Panc1 (cell line): ENCODE measurements around the gene GUCD1.

Experiments used
- CTCF ChIP-seq: fragments of 450-650 bp; IDR thresholded peaks from 2 replicates; pipeline ENCODE4 v1.5.1; 2017; ENCODE audit warnings: mild to moderate bottlenecking
- POLR2AphosphoS5 ChIP-seq: IDR thresholded peaks from 2 replicates; pipeline ENCODE4 v1.6.1; 2012; ENCODE audit warnings: mild to moderate bottlenecking, low read depth, low read length, moderate library complexity
- SIN3A ChIP-seq: IDR thresholded peaks from 2 replicates; pipeline ENCODE4 v1.6.1; 2012; ENCODE audit warnings: low read depth, mild to moderate bottlenecking, low read length, moderate library complexity, borderline replicate concordance; ENCODE audit not compliant: insufficient read depth
- TF ChIP-seq, protein P1 (sequence below), 2 experiments: IDR thresholded peaks; 2 replicates each; pipeline ENCODE4 v1.6.1; 2011 to 2012; ENCODE audit warnings: low read depth in 2 of 2, control low read depth in 1 of 2, low read length in 1 of 2, mild to moderate bottlenecking in 1 of 2, moderate library complexity in 1 of 2; ENCODE audit not compliant: insufficient read depth in 1 of 2

DNA sequence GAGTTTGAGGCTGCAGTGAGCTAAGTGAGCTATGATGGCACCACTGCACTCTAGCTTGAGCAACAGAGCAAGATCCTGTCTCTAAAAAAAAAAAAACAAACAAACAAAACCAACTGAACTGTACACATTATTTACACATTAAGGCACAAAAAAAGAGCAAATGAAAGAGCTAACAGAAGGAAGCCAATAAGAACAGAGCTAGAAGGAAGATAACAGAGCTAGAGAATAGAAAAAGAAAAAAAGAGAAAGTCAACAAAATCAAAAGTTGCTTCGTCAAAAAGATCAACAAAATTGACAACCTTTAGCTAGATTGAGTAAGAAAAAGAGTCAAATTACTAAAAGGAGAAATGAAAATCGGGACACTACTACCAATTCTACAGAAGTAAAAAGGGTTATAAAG, 25.0 kb downstream of the GUCD1 start:
- TF ChIP-seq CTCF (no peak), POLR2AphosphoS5 (no peak), SIN3A (no peak)
- TF ChIP-seq, protein P1, sequence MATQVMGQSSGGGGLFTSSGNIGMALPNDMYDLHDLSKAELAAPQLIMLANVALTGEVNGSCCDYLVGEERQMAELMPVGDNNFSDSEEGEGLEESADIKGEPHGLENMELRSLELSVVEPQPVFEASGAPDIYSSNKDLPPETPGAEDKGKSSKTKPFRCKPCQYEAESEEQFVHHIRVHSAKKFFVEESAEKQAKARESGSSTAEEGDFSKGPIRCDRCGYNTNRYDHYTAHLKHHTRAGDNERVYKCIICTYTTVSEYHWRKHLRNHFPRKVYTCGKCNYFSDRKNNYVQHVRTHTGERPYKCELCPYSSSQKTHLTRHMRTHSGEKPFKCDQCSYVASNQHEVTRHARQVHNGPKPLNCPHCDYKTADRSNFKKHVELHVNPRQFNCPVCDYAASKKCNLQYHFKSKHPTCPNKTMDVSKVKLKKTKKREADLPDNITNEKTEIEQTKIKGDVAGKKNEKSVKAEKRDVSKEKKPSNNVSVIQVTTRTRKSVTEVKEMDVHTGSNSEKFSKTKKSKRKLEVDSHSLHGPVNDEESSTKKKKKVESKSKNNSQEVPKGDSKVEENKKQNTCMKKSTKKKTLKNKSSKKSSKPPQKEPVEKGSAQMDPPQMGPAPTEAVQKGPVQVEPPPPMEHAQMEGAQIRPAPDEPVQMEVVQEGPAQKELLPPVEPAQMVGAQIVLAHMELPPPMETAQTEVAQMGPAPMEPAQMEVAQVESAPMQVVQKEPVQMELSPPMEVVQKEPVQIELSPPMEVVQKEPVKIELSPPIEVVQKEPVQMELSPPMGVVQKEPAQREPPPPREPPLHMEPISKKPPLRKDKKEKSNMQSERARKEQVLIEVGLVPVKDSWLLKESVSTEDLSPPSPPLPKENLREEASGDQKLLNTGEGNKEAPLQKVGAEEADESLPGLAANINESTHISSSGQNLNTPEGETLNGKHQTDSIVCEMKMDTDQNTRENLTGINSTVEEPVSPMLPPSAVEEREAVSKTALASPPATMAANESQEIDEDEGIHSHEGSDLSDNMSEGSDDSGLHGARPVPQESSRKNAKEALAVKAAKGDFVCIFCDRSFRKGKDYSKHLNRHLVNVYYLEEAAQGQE (IDR thresholded peaks at IDR 0.05; ENCODE audit: insufficient read depth in 1 of 2, low read depth in 2 of 2, low read length in 1 of 2): no peak
